Spleen (tissue), 7 donors: ENCODE results near the gene JCAD.

Source experiments
- POLR2AphosphoS5 ChIP-seq, 3 donors: sonication (generic); formaldehyde crosslinking; IDR thresholded peaks; one replicate each; pipeline ENCODE4 v1.5.1; 2017; ENCODE audit warnings: antibody characterized with exemption in 3 of 3
- TF ChIP-seq, protein P1 (sequence below), 11 experiments: fragments of 200-600 bp in 7 of 11; fragments of 450-650 bp in 4 of 11; sonication (generic) in 4 of 11; IDR thresholded peaks in 8 of 11; conservative IDR thresholded peaks in 3 of 11; 1 replicate in 7 of 11; 2 replicates in 4 of 11; pipeline versions ENCODE4 v1.4.0 to v1.8.0; 2016 to 2021; ENCODE audit warnings: antibody characterized with exemption in 11 of 11, inconsistent platforms in 4 of 11, mild to moderate bottlenecking in 1 of 11
- donor health status: DM: no; HTN: no; CAD: no; lungs with moderate emphysema.
- donor health status: DM: no; HTN: no; CAD: no.
- donor health status: DM: no; HTN: no; CAD: no.

DNA sequence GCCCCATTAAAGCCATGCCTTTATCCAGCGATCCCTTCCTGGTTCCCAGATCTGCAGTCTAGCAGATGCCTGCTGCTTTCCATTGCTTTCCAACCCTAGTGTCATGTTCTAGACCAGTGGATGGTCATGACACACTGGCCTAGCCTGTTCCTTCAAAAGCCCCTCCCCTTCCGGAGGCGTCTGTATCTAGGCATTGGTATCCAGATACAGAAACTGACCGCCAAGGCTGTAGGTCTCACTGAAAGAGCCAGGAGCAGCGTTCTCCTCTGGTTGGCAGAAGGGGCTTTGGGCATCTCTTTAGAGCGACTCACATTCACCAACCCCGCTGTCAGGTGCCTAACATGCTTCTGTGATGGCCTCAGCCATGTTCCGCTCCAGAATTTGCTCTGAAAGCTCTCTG lies 22.6 kb downstream of the JCAD start:
- TF ChIP-seq, protein P1, sequence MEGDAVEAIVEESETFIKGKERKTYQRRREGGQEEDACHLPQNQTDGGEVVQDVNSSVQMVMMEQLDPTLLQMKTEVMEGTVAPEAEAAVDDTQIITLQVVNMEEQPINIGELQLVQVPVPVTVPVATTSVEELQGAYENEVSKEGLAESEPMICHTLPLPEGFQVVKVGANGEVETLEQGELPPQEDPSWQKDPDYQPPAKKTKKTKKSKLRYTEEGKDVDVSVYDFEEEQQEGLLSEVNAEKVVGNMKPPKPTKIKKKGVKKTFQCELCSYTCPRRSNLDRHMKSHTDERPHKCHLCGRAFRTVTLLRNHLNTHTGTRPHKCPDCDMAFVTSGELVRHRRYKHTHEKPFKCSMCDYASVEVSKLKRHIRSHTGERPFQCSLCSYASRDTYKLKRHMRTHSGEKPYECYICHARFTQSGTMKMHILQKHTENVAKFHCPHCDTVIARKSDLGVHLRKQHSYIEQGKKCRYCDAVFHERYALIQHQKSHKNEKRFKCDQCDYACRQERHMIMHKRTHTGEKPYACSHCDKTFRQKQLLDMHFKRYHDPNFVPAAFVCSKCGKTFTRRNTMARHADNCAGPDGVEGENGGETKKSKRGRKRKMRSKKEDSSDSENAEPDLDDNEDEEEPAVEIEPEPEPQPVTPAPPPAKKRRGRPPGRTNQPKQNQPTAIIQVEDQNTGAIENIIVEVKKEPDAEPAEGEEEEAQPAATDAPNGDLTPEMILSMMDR (IDR thresholded peaks at IDR 0.05 in 8 of 11, conservative IDR thresholded peaks at IDR 0.05 in 3 of 11) = no peak
- no peak for TF ChIP-seq POLR2AphosphoS5 (IDR thresholded peaks at IDR 0.05)
